Right forelimb (tissue), 1 donor: ENCODE results near the gene SPPL2B.
"Not testable (repeated sequence)": the region's sequence is repeated elsewhere in the genome, so short reads cannot be mapped to it uniquely, and the experiment has no call there.

Source experiments
- DNase-seq: peaks from one replicate; pipeline ENCODE4 v3.0.0-alpha.2; 2018

Gene SPPL2B, protein sequence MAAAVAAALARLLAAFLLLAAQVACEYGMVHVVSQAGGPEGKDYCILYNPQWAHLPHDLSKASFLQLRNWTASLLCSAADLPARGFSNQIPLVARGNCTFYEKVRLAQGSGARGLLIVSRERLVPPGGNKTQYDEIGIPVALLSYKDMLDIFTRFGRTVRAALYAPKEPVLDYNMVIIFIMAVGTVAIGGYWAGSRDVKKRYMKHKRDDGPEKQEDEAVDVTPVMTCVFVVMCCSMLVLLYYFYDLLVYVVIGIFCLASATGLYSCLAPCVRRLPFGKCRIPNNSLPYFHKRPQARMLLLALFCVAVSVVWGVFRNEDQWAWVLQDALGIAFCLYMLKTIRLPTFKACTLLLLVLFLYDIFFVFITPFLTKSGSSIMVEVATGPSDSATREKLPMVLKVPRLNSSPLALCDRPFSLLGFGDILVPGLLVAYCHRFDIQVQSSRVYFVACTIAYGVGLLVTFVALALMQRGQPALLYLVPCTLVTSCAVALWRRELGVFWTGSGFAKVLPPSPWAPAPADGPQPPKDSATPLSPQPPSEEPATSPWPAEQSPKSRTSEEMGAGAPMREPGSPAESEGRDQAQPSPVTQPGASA

DNA sequence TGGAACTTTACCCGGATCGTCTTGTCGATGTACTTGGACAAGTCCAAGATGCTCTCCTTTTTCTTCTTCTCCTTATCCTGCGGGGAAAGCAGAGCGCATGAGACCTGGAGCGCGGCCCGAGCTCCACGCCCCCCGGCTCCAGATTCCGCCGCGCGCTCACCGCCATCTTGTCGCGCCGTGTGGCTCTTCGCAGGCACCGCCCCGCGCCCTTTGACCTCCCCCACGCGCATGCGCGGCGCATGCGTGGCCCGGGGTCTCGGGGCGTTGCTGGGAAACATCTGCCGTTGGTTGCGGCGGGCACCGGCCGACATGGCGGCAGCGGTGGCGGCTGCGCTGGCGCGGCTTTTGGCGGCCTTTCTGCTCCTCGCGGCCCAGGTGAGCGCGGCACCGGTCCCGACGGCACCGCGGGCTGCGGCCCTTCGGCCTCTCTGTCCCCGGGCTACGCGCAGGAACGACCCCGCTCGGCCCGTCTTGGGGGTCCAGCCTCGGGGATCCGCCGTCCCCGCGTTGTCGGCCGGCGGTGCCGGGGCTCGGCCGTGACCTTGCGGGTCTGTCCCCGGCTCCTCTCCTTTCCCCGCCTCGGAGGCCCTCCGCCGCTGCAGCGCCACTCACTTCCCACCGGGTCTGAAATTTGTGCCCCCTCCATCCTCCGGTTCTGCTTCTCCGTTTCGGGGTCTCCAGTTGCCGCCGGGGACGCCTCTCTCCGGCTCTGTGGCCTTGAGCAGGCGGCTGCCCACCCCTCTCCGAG, at the start of gene SPPL2B, which contains the start of gene LSM7:
Gene SPPL2B (plus strand): TSS at position 284 of the 748 bp plus-strand sequence. CDS start 26 bp downstream, at position 310.
Gene LSM7 (minus strand): TSS at position 186 of the 748 bp plus-strand sequence. CDS start 20 bp downstream, at position 166.
- peak; percentile 95 for DNase-seq

DNA sequence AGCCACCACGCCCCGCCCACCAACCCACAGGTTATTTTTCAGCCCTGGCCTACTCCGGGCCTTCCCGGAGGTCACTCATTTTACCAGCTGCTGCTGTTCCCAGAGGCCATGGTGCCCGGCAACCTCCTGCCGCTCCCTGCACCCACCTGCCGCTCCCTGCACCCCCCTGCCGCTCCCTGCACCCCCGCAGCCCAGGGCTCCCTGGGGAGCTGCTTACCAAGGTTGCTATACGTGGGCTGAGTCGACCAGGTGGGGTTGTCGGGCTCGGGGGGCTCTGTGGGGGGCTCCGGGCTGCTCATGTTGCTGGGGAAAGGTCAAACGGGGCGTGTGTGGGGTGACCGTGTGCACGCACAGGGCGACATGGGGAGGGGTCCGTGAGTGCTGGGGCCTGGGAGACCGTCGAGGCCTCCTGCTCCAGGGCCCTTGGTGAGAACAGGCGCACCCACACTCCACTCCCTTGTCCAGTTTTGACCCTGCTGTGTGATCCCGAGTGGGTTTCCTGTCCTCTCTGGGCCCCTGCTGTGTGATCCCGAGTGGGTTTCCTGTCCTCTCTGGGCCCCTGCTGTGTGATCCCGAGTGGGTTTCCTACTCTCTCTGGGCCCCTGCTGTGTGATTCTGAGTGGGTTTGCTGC, 47.7 kb upstream of the SPPL2B start:
- no peak for DNase-seq

DNA sequence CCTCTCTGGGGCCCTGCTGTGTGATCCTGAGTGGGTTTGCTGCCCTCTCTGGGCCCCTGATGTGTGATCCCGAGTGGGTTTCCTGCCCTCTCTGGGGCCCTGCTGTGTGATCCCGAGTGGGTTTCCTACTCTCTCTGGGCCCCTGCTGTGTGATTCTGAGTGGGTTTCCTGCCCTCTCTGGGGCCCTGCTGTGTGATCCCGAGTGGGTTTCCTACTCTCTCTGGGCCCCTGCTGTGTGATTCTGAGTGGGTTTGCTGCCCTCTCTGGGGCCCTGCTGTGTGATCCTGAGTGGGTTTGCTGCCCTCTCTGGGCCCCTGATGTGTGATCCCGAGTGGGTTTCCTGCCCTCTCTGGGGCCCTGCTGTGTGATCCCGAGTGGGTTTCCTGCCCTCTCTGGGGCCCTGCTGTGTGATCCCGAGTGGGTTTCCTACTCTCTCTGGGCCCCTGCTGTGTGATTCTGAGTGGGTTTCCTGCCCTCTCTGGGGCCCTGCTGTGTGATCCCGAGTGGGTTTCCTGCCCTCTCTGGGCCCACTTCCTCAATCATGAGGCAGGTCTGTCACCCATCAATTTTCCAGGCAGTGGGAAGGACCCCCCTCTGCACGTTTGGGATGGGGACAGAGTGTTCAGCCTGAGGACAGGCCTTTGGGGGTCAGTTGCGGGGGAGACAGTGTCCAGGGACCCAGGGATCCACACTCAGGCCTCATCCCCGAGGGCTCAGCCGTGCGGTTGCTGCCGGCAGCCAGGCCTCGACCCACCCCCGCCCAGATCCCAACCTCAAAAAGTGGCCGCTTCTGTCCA, 47.0 kb upstream of the SPPL2B start:
- not testable (repeated sequence) for DNase-seq

DNA sequence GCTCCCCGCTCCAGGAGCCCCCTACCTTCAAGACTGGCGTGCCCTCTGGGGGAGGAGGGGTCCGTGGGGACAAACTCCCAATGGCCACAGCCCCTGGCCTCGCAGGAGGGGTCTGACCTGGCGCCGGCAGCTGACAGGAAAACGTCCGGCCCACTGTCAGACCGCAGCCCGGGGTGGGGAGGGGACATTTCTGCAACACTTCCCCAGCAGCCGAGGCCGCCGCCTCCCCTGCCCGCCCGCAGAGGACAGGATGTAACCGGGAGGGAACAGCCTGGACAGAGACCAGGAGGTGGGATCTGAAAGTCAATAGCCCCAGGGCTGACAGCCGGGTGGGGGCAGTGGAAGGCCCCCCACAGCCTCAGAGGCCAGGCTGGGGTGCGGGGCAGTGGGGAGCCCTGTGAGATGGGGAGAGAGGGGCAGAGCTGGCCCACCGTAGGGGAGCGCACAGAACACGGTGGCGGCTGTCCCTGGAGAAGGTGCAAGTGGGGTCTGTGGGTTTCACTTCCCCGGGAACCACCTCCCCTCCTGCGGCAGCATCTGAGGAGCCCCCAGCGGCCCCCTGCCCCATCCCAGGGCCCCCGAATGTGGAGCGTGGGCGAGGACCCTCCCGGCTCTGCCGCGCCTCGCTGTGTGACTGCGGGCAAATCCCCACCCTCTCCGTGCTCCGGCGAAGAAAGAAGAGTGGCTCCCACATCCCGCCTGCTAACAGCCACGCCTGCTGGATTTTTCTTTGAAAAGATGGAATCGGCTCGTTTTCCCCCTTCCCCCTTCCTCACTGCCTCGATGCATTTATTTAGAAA, 46.2 kb upstream of the SPPL2B start, which contains the start of gene PEAK3:
Gene PEAK3 (minus strand): TSS at position 114 of the 800 bp plus-strand sequence. CDS start 1,244 bp downstream, outside the sequence.
- DNase-seq: peak; percentile 80

DNA sequence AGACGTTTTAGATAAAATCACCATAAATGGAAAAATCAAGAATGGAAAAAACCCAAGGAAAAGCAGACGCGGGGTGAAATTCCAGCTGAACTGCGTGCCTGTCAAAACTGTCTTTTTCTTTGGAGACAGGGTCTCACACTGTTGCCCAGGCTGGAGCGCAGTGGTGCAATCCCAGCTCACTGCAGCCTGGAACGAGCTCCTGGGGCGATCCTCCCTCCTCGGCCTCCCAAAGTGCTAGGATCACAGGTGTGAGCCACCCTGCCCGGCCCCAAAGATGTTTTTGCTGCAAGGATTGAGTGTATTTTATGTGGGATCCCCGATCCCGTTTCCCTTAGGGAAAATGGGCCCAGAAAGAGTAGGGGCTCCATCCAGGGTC, 45.6 kb upstream of the SPPL2B start:
- DNase-seq: no peak

DNA sequence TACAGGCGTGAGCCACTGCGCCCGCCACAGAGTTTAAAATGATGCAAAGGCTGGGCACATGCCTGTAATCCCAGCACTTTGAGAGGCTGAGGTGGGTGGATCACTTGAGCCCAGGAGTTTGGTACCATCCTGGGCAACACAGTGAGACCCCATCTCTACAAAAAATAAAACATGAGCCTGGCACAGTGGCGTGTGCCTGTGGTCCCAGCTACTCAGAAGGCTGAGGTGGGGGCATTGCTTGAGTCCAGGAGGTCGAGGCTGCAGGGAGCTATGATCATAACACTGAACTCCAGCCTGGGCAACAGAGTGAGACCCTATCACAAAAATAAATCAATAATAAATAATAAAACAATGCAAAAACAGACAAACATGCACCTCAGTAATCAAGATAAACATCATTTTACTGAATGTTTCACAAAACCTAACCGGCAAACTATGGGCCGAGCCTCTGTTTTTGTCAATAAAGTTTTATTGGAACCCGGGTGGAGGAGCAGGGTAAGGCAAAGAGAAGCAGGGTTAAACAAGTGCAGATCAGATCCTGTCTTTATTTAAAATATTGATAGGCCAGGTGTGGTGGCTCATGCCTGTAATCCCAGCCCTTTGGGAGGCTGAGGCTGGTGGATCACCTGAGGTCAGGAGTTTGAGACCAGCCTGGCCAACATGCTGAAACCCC, 44.5 kb upstream of the SPPL2B start:
- DNase-seq: no peak

DNA sequence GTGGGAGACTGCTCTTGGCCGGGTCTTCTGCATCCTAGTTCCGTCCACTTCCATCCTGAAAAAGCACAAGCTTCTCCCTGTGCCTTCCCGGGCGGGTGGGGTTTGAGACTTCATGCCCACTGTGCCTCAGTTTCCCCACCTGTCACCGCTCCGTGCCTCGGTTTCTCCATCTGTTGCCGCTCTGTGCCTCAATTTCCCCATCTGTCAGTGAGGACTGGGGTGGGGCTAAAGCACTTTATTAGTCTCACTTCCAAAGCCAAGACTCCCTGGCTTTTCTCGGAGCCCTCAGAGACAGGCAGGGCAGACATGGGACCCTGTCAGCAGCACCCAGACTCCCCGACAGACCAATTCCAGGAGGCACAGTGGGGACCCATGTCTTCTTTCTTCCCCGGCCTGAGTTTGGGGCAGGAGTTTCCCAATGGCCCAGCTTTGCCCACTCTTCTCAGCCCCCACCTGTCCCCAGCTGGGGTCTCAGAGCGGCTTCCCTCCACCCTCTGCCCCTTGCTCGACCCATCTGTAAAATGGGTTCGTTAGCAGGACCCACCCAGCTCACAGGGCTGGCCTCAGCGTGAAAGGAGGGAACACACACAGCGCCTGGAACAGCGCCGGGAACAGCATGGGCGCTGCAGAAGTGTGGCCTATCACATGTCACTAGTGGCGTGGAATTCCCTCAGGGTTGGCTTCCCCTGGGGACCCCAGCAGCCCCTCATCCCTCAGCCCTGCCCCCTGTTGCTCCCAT, 41.9 kb upstream of the SPPL2B start:
- peak; percentile 33 for DNase-seq

DNA sequence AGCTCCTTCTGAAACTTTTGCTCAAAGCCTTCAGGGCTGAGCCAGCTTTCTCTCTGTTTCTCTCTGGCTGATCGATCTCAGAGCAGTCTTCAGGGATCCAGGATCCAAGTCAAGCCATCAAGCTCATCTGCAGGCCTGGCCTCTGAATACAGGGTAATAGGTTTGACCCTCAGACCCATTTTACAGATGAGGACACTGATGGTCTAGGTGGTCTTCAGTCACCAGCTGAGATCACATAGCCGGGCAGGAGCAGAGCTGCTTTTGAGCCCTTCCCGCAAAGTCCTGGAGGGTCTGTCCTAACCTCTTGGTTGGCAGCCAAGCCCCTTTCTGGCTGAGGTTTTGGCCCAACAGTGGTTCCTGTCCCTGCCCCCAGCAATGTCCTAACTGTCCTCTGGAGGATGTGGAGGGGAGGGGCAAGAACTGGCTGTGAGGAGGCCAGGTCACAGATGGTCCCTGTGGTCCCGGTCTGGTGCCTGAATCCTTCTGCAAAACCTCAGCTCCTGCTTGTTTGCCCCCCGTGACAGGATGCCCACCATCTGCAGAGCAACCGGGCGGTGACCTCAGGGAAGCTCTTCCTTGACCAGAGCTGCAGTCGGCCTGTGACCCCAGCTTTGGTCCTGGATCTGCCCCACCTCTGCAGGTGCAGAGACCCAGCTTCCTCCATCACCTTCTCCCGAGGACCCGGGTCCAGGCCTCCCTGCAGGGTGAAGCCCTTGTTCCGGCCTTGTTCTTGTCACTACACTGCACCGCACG, 40.7 kb upstream of the SPPL2B start:
- DNase-seq: no peak

DNA sequence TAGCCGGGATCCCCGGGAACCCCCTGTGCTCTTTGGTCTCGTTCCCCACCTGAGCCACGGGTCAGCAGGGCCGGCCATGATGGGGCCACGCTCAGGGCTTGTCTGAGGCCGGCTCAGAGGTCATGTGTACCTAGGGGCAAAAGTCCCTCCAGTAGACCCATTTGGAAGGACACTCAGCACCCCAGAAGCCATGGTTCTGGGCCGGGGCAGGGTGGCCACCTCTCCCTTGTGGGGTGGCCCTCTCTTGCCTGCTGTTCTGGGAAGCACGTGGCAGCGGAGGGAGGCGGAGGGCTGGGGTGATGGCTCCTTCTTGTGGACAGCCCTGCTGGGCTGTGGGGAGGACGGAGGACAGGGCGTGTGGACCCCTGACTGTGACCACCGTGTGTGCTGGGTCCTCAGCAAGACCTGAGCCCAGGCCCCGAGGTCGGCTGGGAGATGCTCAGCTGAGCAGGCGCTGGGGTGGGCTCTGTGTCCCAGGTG, 40.1 kb upstream of the SPPL2B start:
- DNase-seq: no peak

DNA sequence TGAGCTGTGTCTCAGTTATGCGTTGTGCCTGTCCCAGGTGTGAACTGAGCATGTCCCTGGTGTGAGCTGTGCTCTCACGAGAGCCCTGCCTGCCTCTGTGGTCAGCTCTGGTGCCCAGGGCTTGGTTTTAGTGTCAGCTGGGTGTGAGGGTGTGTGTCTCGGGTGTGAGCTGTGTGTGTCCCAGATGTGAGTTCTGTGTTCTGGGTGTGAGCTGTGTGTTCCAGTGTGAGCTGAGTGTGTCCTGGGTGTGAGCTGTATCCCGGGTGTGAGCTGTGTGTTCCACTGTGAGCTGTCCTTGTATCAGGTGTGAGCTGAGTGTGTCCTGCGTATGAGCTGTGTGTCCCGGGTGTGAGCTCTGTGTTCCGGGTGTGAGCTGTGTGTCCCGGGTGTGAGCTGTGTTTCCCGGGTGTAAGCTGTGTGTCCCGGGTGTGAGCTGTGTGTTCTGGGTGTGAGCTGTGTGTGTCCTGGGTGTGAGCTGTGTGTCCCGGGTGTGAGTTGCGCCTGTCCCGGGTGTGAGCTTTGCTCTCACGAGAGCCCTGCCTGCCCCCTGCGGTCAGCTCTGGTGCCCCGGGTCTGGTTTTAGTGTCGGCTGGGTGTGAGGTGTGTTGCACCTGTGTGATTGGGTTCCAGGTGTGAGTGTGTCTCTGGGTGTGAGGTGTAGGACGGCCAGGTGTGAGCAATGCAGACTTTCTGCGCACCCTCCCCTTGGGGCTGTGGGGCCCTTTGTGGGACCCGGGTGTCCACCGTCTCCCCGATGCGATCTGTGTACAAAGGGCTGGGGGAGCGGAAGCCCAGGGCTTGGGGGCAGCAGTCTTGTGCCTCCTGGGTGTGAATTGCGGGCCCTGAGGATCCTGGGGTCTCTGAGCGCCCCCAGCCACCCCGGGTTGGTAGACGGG, 39.4 kb upstream of the SPPL2B start:
- DNase-seq: peak; percentile 31

DNA sequence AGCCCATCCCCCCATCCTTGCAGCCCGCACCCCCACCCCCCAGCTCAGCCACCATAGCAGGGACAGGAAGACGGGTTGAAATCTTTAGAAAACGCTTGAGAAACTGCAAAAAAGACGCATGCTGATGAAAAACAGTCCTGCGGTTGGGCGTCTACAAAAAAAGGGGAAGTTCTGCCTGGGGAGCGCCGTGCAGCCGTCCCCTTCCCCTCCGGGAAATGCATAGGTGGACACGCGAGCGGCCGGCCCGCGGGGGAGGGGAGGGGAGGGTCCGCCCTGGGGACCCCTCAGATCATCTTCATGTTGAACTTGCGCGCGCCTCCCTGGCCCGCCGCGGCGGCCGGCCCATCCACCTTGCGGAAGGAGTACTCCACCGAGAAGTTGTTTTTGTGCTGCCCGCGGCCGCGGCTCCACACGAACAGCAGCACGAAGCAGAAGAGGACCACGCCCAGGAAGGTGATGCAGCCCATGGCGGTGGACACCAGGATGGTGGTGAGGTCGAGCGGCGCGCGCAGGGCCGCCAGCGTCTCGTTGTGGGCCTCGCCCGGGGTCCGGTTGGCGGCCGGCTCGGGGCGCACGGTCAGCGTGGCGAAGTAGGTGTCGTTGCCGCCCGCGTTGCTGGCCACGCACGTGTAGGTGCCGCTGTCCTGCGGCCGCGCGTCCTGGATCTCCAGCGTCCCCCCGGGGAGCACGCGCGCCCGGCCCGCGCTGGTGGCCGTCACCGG, 38.6 kb upstream of the SPPL2B start:
- DNase-seq: peak; percentile 45

DNA sequence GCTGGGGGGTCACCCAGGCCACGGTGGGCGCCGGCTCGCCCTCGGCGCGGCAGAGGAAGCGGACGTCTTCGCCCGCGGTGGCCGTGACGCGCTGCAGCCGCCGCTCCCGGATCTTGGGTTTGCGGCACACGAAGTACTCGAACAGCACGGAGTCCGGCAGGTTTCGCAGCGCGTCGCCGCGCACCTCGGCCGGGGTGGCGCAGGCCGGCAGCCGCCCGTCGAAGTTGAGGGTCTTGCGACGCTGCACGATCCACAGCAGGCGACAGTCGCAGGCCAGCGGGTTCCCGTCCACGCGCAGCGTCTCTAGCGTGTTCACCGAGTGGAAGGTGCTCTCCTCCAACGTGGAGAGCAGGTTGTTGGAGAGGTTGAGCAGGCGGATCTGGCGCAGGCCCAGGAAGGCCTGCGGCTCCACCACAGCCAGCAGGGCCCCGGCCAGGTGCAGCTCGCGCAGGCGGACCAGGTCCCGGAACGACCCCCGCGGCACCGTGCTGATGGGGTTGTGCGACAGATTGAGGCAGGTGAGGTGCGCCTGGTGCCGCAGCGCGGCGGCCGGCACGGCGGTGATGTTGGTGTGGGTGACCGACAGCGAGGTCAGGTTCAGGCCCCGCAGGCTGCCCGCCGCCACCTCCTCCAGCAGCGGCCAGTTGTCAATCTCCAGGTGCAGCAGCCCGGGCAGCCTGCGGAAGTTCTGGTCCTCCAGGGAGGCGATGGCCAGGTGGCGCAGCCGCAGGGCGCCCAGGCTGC, 37.9 kb upstream of the SPPL2B start:
- DNase-seq: peak; percentile 46

DNA sequence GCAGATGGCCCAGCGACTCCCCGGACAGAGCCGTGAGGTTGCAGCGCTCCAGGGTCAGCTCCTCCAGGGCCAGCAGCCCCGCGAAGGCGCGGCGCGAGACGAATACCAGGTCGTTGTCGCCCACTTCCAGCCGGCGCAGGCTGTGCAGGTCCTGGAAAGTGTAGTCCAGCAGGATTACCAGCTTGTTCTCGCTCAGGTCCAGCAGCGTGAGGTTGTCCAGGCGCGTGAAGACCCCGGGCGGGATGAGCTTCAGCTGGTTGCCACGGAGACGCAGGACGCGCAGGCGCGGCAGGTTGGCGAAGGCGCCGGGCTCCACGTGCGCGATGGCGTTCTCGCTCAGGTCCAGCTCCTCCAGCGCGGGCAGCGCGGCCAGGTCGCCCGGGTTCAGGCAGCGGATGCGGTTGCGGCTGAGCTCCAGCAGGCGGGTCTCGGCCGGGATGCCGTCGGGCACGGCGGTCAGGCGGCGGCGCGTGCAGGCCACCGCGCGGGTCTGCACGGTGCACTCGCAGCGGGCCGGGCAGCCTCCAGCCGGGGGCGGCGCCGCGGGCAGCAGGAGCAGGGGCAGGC, 37.2 kb upstream of the SPPL2B start:
- DNase-seq: peak; percentile 47

DNA sequence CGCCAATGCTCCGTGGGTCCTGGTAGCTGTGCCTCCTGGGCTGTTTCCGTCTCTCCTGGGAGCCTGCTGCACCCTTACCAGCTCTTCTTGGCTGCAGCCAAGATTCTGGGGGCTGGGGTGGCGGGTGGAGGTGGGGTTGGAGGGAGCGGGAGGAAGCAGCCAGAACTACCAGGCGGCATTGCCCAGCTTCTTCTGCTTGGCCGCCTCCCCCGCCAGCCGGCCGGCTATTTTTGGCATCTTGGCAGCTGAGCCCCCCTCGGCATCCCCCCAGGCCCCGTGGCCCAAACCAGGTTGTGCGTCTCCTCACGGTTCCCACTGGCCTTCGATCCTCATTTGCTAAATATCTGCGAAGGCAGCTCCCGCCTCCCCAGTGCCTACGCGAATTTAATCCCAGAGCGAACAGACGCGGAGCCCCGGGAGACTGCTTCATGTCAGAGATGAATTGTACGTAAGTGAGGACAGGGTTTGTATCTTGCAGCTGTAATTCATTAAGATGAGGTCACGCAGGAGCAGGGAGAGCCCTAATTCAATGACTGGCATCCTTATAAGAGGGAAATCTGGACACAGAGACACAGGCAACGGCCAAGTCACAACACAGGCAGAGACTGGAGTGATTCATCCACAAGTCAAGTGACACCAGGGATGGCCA, 33.7 kb upstream of the SPPL2B start:
- DNase-seq: no peak

DNA sequence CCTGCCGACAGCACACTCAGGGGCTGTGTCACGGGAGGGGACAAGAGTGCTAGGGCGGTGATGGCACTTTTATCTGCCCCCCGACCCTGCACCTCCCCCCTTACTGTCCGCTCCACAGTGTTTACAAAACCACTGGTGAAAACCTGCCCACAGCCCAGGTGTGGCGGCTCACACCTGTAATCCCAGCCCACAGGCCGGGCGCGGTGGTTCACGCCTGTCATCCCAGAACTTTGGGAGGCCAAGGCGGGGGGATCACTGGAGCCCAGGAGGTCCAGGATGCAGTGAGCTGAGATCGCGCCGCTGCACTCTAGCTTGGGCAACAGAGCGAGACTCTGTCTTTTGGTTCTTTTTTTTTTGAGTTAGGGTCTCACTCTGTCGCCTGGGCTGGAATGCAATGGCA, 32.3 kb upstream of the SPPL2B start:
- no peak for DNase-seq

DNA sequence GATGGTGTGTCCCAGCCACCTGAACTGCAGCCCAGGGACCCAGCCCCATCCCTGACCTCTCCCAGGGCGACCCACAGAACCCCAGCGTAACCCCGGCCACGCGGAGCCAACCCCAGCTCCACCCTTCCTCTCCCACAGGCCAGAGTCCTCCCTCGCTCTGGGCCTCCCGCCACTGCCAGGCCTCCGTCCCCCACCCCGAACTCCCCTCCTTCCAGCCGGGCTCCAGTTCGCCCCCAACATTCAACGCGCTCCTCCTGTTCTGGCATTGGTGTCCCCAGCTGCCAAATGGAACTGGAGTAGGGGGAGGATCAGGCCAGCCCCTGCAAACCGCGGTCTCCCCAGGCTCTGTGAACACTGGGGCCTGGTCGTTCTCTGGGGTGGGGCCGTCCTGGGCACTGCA, 28.0 kb upstream of the SPPL2B start:
- no peak for DNase-seq
